DND-41 (cell line): ENCODE measurements around the gene CRTAC1.

Source experiments
- EZH2 ChIP-seq: IDR thresholded peaks from 3 replicates; pipeline ENCODE4 v1.6.1; 2012; ENCODE audit warnings: borderline replicate concordance, low read depth, mild to moderate bottlenecking, moderate library complexity, low read length, inconsistent platforms; ENCODE audit not compliant: severe bottlenecking
- TF ChIP-seq, protein P1 (sequence below): IDR thresholded peaks from 2 replicates; pipeline ENCODE4 v1.5.1; 2012; ENCODE audit warnings: borderline replicate concordance, low read length, moderate library complexity, mild to moderate bottlenecking; ENCODE audit not compliant: poor library complexity, severe bottlenecking; ENCODE audit errors: extremely low read depth

DNA sequence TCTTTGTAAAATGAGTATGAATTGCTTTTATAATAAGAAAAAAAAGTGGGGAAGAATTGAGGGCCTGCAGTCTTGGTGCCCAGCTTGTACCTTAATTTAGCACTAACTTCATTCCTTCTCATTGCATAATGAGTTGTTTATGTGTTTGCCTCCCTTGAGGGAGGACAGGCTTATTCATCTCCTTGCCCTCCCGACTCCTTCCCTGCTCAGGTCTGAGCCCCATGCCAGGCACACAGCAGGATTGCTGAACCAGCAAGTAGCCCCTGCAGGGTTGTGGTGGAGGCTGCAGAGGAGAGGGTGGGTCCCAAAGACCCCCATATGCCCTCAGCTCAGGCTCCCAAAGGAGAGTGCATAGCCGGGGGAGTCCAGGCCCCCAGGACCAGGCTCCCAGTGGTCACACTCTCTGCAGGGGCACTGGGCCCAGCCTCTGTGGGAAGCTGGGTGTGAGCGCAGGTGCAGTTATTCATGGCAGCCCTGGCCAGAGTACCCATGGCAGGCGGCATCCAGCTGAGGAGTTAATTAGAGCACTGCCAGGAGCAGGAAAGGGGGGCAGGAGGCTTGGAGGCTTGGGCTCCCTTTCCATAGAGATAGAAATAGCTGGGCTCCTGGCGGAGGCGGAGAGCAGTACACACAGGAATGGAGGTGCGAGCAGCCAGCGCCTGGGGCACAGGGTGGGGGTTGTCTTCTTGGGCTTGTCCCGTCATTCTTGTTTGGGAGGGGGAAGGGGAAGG, 208.9 kb downstream of the CRTAC1 start:
- TF ChIP-seq, protein P1, sequence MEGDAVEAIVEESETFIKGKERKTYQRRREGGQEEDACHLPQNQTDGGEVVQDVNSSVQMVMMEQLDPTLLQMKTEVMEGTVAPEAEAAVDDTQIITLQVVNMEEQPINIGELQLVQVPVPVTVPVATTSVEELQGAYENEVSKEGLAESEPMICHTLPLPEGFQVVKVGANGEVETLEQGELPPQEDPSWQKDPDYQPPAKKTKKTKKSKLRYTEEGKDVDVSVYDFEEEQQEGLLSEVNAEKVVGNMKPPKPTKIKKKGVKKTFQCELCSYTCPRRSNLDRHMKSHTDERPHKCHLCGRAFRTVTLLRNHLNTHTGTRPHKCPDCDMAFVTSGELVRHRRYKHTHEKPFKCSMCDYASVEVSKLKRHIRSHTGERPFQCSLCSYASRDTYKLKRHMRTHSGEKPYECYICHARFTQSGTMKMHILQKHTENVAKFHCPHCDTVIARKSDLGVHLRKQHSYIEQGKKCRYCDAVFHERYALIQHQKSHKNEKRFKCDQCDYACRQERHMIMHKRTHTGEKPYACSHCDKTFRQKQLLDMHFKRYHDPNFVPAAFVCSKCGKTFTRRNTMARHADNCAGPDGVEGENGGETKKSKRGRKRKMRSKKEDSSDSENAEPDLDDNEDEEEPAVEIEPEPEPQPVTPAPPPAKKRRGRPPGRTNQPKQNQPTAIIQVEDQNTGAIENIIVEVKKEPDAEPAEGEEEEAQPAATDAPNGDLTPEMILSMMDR = no peak
- no peak for TF ChIP-seq EZH2
